Measurements from ENCODE around the gene CXCL1. TPM values are rescaled to one million over a fixed set of nuclear protein-coding genes. Genes with fewer than 3 reads are reported as not detected.

The CXCL1 gene
- total RNA-seq, 1 experiment from 2014 or later = 0.85 TPM

DNA sequence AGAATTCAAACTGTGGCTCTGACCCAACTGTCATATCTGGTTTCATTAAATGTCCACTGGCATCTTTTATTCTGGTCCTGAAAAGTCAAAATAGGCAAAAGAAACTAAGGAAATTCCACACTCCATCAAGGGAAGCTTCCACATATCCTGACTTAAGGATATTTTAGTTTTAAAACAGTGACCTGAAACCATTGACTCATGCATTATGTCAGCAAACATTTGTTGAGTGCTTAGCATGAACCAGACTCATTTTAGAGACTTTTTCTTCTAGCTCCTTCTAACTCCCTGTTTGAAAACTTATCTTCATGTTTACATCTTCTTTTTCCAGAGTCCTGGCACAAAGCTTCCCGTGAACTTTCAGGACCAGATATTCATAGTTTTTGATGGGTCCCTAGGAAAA lies 6.9 kb upstream of the CXCL1 start (continued):
- TF ChIP-seq, protein P1, sequence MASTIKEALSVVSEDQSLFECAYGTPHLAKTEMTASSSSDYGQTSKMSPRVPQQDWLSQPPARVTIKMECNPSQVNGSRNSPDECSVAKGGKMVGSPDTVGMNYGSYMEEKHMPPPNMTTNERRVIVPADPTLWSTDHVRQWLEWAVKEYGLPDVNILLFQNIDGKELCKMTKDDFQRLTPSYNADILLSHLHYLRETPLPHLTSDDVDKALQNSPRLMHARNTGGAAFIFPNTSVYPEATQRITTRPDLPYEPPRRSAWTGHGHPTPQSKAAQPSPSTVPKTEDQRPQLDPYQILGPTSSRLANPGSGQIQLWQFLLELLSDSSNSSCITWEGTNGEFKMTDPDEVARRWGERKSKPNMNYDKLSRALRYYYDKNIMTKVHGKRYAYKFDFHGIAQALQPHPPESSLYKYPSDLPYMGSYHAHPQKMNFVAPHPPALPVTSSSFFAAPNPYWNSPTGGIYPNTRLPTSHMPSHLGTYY (CRISPR knock-in tag; IDR thresholded peaks at IDR 0.05) = no peak
- no peak for TF ChIP-seq MLX (CRISPR knock-in tag; IDR thresholded peaks at IDR 0.05)
- no peak for TF ChIP-seq PRRX2 (CRISPR knock-in tag; IDR thresholded peaks at IDR 0.05)
- no peak for TF ChIP-seq JAZF1 (CRISPR knock-in tag; IDR thresholded peaks at IDR 0.05)
- TF ChIP-seq, protein P2, sequence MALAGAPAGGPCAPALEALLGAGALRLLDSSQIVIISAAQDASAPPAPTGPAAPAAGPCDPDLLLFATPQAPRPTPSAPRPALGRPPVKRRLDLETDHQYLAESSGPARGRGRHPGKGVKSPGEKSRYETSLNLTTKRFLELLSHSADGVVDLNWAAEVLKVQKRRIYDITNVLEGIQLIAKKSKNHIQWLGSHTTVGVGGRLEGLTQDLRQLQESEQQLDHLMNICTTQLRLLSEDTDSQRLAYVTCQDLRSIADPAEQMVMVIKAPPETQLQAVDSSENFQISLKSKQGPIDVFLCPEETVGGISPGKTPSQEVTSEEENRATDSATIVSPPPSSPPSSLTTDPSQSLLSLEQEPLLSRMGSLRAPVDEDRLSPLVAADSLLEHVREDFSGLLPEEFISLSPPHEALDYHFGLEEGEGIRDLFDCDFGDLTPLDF (CRISPR knock-in tag; IDR thresholded peaks at IDR 0.05) = no peak
- TF ChIP-seq USF2 (CRISPR knock-in tag; IDR thresholded peaks at IDR 0.05) = no peak
- no peak for TF ChIP-seq HMGXB4 (CRISPR knock-in tag; IDR thresholded peaks at IDR 0.05)
- TF ChIP-seq CBFB (CRISPR knock-in tag; IDR thresholded peaks at IDR 0.05; ENCODE audit: low read depth) = no peak
- TF ChIP-seq, protein P3, sequence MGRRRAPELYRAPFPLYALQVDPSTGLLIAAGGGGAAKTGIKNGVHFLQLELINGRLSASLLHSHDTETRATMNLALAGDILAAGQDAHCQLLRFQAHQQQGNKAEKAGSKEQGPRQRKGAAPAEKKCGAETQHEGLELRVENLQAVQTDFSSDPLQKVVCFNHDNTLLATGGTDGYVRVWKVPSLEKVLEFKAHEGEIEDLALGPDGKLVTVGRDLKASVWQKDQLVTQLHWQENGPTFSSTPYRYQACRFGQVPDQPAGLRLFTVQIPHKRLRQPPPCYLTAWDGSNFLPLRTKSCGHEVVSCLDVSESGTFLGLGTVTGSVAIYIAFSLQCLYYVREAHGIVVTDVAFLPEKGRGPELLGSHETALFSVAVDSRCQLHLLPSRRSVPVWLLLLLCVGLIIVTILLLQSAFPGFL (CRISPR knock-in tag; IDR thresholded peaks at IDR 0.05; ENCODE audit: borderline replicate concordance) = no peak

- H3K4me1 Mint-ChIP-seq = peaks cover 14% of the 10 kb centered on the region
- H3K27ac Mint-ChIP-seq = no peak overlapping the region
- H3K4me3 Mint-ChIP-seq = no peak overlapping the region
- CTCF ChIA-PET = interaction anchor here (0.5 to 2.6 kb wide), 36 partner anchors 11 to 595 kb away, joined by 3 to 39 read pairs (median 4); partner anchors contain the start of genes CXCL2, CXCL3, CXCL5 and CXCL6
- H3K27me3 Mint-ChIP-seq (ENCODE audit: low read depth) = peaks cover 16% of the 10 kb centered on the region
- POLR2A ChIA-PET = no interaction called here
- no peaks in the 10 kb centered on the region for H3K36me3 Mint-ChIP-seq
- ATAC-seq (peak; percentile 60), DNase-seq (ENCODE audit: low spot score) (peak; percentile 23)
- H3K9me3 Mint-ChIP-seq = no peaks in the 10 kb centered on the region
- TF ChIP-seq ZNF281 (CRISPR knock-in tag; IDR thresholded peaks at IDR 0.05) (no peak), ZNF232 (CRISPR knock-in tag; IDR thresholded peaks at IDR 0.05) (no peak), FOXP1 (CRISPR knock-in tag; IDR thresholded peaks at IDR 0.05; ENCODE audit: borderline replicate concordance) (no peak), GRHL2 (CRISPR knock-in tag; IDR thresholded peaks at IDR 0.05; ENCODE audit: insufficient replicate concordance, severe bottlenecking) (no peak)
- TF ChIP-seq, protein P4, sequence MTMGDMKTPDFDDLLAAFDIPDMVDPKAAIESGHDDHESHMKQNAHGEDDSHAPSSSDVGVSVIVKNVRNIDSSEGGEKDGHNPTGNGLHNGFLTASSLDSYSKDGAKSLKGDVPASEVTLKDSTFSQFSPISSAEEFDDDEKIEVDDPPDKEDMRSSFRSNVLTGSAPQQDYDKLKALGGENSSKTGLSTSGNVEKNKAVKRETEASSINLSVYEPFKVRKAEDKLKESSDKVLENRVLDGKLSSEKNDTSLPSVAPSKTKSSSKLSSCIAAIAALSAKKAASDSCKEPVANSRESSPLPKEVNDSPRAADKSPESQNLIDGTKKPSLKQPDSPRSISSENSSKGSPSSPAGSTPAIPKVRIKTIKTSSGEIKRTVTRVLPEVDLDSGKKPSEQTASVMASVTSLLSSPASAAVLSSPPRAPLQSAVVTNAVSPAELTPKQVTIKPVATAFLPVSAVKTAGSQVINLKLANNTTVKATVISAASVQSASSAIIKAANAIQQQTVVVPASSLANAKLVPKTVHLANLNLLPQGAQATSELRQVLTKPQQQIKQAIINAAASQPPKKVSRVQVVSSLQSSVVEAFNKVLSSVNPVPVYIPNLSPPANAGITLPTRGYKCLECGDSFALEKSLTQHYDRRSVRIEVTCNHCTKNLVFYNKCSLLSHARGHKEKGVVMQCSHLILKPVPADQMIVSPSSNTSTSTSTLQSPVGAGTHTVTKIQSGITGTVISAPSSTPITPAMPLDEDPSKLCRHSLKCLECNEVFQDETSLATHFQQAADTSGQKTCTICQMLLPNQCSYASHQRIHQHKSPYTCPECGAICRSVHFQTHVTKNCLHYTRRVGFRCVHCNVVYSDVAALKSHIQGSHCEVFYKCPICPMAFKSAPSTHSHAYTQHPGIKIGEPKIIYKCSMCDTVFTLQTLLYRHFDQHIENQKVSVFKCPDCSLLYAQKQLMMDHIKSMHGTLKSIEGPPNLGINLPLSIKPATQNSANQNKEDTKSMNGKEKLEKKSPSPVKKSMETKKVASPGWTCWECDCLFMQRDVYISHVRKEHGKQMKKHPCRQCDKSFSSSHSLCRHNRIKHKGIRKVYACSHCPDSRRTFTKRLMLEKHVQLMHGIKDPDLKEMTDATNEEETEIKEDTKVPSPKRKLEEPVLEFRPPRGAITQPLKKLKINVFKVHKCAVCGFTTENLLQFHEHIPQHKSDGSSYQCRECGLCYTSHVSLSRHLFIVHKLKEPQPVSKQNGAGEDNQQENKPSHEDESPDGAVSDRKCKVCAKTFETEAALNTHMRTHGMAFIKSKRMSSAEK (CRISPR knock-in tag; IDR thresholded peaks at IDR 0.05; ENCODE audit: borderline replicate concordance) = no peak
- TF ChIP-seq, protein P5, sequence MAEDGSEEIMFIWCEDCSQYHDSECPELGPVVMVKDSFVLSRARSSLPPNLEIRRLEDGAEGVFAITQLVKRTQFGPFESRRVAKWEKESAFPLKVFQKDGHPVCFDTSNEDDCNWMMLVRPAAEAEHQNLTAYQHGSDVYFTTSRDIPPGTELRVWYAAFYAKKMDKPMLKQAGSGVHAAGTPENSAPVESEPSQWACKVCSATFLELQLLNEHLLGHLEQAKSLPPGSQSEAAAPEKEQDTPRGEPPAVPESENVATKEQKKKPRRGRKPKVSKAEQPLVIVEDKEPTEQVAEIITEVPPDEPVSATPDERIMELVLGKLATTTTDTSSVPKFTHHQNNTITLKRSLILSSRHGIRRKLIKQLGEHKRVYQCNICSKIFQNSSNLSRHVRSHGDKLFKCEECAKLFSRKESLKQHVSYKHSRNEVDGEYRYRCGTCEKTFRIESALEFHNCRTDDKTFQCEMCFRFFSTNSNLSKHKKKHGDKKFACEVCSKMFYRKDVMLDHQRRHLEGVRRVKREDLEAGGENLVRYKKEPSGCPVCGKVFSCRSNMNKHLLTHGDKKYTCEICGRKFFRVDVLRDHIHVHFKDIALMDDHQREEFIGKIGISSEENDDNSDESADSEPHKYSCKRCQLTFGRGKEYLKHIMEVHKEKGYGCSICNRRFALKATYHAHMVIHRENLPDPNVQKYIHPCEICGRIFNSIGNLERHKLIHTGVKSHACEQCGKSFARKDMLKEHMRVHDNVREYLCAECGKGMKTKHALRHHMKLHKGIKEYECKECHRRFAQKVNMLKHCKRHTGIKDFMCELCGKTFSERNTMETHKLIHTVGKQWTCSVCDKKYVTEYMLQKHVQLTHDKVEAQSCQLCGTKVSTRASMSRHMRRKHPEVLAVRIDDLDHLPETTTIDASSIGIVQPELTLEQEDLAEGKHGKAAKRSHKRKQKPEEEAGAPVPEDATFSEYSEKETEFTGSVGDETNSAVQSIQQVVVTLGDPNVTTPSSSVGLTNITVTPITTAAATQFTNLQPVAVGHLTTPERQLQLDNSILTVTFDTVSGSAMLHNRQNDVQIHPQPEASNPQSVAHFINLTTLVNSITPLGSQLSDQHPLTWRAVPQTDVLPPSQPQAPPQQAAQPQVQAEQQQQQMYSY (CRISPR knock-in tag; IDR thresholded peaks at IDR 0.05) = no peak
Observed at GRCh38 chr4:73864365-73864764, 4.8 kb upstream of the CXCL1 start.

All from WTC11 (cell line).